HG03432 (cell line): ENCODE measurements around the gene IGBP1.
A peak's percentile ranks its signal among the peaks of the same experiment; 100 is the strongest.
"Not testable (repeated sequence)": the region's sequence is repeated elsewhere in the genome, so short reads cannot be mapped to it uniquely, and the experiment has no call there.

Experiments
- ATAC-seq: cut with Tn5 transposase; IDR thresholded peaks from one replicate; pipeline ENCODE4 v1.9.1; 2021; ENCODE audit warnings: mild to moderate bottlenecking, moderate library complexity; ENCODE audit not compliant: unreplicated experiment

IGBP1 gene

GRCh38 chrX:70166601-70167590, 33.6 kb downstream of the IGBP1 start:
- ATAC-seq = no peak

- no peak for ATAC-seq
Observed at GRCh38 chrX:70168238-70169188, 35.3 kb downstream of the IGBP1 start.

- ATAC-seq = no peak
Observed at GRCh38 chrX:70169281-70169680, 36.0 kb downstream of the IGBP1 start.

GRCh38 chrX:70171624-70172023, 38.4 kb downstream of the IGBP1 start:
- ATAC-seq = no peak

- no peak for ATAC-seq
Observed at GRCh38 chrX:70172221-70172620, 39.0 kb downstream of the IGBP1 start.

- ATAC-seq = no peak
Observed at GRCh38 chrX:70172964-70173363, 39.7 kb downstream of the IGBP1 start.

GRCh38 chrX:70174754-70175153, 41.5 kb downstream of the IGBP1 start:
- no peak for ATAC-seq

- no peak for ATAC-seq
Observed at GRCh38 chrX:70175338-70175737, 42.1 kb downstream of the IGBP1 start.

GRCh38 chrX:70176938-70177533, 43.8 kb downstream of the IGBP1 start, which contains the start of gene DGAT2L6:
Gene DGAT2L6, plus strand, starts transcription at chrX:70177483. Its CDS starts 100 bp downstream, at chrX:70177583.
- ATAC-seq = peak; percentile 56

- no peak for ATAC-seq
Observed at GRCh38 chrX:70183091-70183490, 49.8 kb downstream of the IGBP1 start.

GRCh38 chrX:70190225-70190624, 57.0 kb downstream of the IGBP1 start:
- ATAC-seq = no peak

- ATAC-seq = peak; percentile 85
Observed at GRCh38 chrX:70196961-70197720, 63.9 kb downstream of the IGBP1 start.

- ATAC-seq = no peak
Observed at GRCh38 chrX:70201732-70202131, 68.5 kb downstream of the IGBP1 start.

GRCh38 chrX:70208479-70208878, 75.2 kb downstream of the IGBP1 start:
- no peak for ATAC-seq

- ATAC-seq = not testable (repeated sequence)
Observed at GRCh38 chrX:70209570-70209969, 76.3 kb downstream of the IGBP1 start.
